GM23338 (cell line): ENCODE results near the gene FBXO45. TPM values are rescaled to one million over a fixed set of nuclear protein-coding genes. Genes with fewer than 3 reads are reported as not detected.

Experiments
- ATAC-seq: fragments of 200-7000 bp; cut with Tn5 transposase; 3 replicates; pipeline ENCODE4 v1.9.1; 2020
- DNase-seq: peaks from one replicate; pipeline ENCODE4 v3.0.0-alpha.2; 2015; ENCODE audit warnings: low spot score
- H2AFZ ChIP-seq: fragments of 200-600 bp; sonication (generic); 2 replicates; pipeline ENCODE4 v1.8.0; 2016; ENCODE audit warnings: antibody characterized with exemption, mild to moderate bottlenecking, moderate library complexity
- H3F3A ChIP-seq: fragments of 200-600 bp; sonication (generic); replicated peaks from 2 replicates; pipeline ENCODE4 v1.8.0; 2017; ENCODE audit warnings: antibody characterized with exemption, mixed run types, low read depth
- H3K27ac ChIP-seq: fragments of 200-600 bp; sonication (generic); 2 replicates; pipeline ENCODE4 v1.6.1; 2016; ENCODE audit warnings: low read depth
- H3K27me3 ChIP-seq: fragments of 200-600 bp; sonication (generic); 2 replicates; pipeline ENCODE4 v1.8.0; 2016; ENCODE audit warnings: mild to moderate bottlenecking, mixed run types, moderate library complexity; ENCODE audit not compliant: insufficient read depth
- H3K36me3 ChIP-seq: fragments of 200-600 bp; sonication (generic); 2 replicates; pipeline ENCODE4 v1.8.0; 2016; ENCODE audit warnings: mild to moderate bottlenecking; ENCODE audit not compliant: insufficient read depth
- H3K4me1 ChIP-seq: fragments of 200-600 bp; sonication (generic); 2 replicates; pipeline ENCODE4 v1.8.0; 2016; ENCODE audit warnings: mild to moderate bottlenecking, moderate library complexity; ENCODE audit not compliant: insufficient read depth
- H3K4me2 ChIP-seq: fragments of 200-600 bp; sonication (generic); 2 replicates; pipeline ENCODE4 v1.7.1; 2017; ENCODE audit warnings: mixed run types
- H3K4me3 ChIP-seq: fragments of 200-600 bp; sonication (generic); 2 replicates; pipeline ENCODE4 v1.6.1; 2016; ENCODE audit warnings: mixed run types
- H3K79me2 ChIP-seq: fragments of 200-600 bp; sonication (generic); replicated peaks from 2 replicates; pipeline ENCODE4 v1.8.0; 2017; ENCODE audit warnings: mild to moderate bottlenecking; ENCODE audit not compliant: insufficient read depth
- H3K9me2 ChIP-seq: fragments of 200-600 bp; sonication (generic); 2 replicates; pipeline ENCODE4 v1.8.0; 2017; ENCODE audit not compliant: insufficient read depth
- H4K20me1 ChIP-seq: fragments of 200-600 bp; sonication (generic); replicated peaks from 2 replicates; pipeline ENCODE4 v1.8.0; 2017; ENCODE audit warnings: mild to moderate bottlenecking; ENCODE audit not compliant: insufficient read depth
- H3K27ac Mint-ChIP-seq: 2 replicates; pipeline ENCODE4 v1.8.0; 2020; ENCODE audit warnings: inconsistent platforms, mild to moderate bottlenecking, moderate library complexity, mixed read lengths
- H3K27me3 Mint-ChIP-seq: 3 replicates; pipeline ENCODE4 v1.8.0; 2022; ENCODE audit warnings: low read depth, mild to moderate bottlenecking, moderate library complexity, mixed read lengths, inconsistent platforms; ENCODE audit not compliant: insufficient read depth, poor library complexity
- H3K36me3 Mint-ChIP-seq: 3 replicates; pipeline ENCODE4 v1.8.0; 2021; ENCODE audit warnings: low read depth, mild to moderate bottlenecking, inconsistent platforms, moderate library complexity, mixed read lengths
- H3K4me1 Mint-ChIP-seq: 3 replicates; pipeline ENCODE4 v1.8.0; 2020; ENCODE audit warnings: mild to moderate bottlenecking, inconsistent platforms, mixed read lengths
- H3K4me3 Mint-ChIP-seq: 3 replicates; pipeline ENCODE4 v1.8.0; 2021; ENCODE audit warnings: moderate library complexity, mild to moderate bottlenecking, inconsistent platforms, mixed read lengths
- H3K9me3 Mint-ChIP-seq: 3 replicates; pipeline ENCODE4 v1.8.0; 2020; ENCODE audit warnings: moderate library complexity, mild to moderate bottlenecking, inconsistent platforms, mixed read lengths
- EZH2phosphoT487 ChIP-seq: fragments of 200-600 bp; sonication (generic); IDR thresholded peaks from one replicate; pipeline ENCODE4 v1.8.1; 2018; ENCODE audit warnings: antibody characterized with exemption; ENCODE audit not compliant: unreplicated experiment
- JUNB ChIP-seq: IDR thresholded peaks from one replicate; pipeline ENCODE4 v1.6.1; 2016; ENCODE audit warnings: antibody characterized with exemption; ENCODE audit not compliant: unreplicated experiment
- POLR2AphosphoS5 ChIP-seq: IDR thresholded peaks from 2 replicates; pipeline ENCODE4 v1.6.1; 2016; ENCODE audit warnings: antibody characterized with exemption, low read depth
- ZNF114 ChIP-seq: fragments of 250-450 bp; sonication (Bioruptor Pico); IDR thresholded peaks from 2 replicates; pipeline ENCODE4 v1.5.0; 2020; ENCODE audit warnings: mild to moderate bottlenecking, moderate library complexity
- ZNF462 ChIP-seq: fragments of 250-450 bp; sonication (Bioruptor Pico); IDR thresholded peaks from 2 replicates; pipeline ENCODE4 v1.5.0; 2020; ENCODE audit warnings: mild to moderate bottlenecking, moderate library complexity
- polyA plus RNA-seq: library from polyadenylated mRNA; unstranded; fragments of >200 nt; fragmentation: Nextera tagmentation; extraction: Ambion mirVana; gene quantifications from 2 replicates; pipeline ENCODE4 v1.2.1, GENCODE V29; 2016
- total RNA-seq: library from RNA; depleted of rRNA; stranded (reverse); fragments of >200 nt; shearing (Covaris generic); gene quantifications from 2 replicates; pipeline ENCODE4 v1.2.3, GENCODE V29; 2014
- TF ChIP-seq, protein P1 (sequence below): IDR thresholded peaks from 2 replicates; pipeline ENCODE4 v1.6.1; 2016; ENCODE audit warnings: antibody characterized with exemption

Gene FBXO45
- total and polyA plus RNA-seq, 2 experiments from 2014 or later, result 10.3 to 23.7 TPM

DNA sequence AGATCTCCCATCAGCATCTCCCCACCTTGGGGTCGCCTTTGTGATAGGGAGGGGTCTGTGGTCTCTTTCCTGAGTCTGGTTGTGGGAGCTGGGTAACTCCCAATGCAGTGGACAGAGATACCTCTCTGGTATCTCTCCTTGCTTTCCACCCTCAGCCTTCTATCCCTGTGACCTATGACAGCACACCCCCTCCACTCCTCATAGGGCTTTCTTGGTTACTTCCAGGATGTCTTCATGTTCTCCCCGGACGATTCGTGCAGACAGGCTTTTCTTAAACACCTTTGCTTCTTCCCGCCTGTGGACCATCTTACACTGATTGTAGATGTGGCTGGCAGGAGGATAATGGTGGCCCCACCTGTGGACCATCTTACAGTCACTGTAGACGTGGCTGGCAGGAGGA, 56.9 kb downstream of the FBXO45 start (continued):
- TF ChIP-seq, protein P1, sequence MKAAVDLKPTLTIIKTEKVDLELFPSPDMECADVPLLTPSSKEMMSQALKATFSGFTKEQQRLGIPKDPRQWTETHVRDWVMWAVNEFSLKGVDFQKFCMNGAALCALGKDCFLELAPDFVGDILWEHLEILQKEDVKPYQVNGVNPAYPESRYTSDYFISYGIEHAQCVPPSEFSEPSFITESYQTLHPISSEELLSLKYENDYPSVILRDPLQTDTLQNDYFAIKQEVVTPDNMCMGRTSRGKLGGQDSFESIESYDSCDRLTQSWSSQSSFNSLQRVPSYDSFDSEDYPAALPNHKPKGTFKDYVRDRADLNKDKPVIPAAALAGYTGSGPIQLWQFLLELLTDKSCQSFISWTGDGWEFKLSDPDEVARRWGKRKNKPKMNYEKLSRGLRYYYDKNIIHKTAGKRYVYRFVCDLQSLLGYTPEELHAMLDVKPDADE, result no peak
- no peak for TF ChIP-seq EZH2phosphoT487
- TF ChIP-seq POLR2AphosphoS5, result no peak
- TF ChIP-seq ZNF462 (CRISPR knock-in tag), result no peak
- no peak for TF ChIP-seq JUNB
- no peak for TF ChIP-seq ZNF114 (CRISPR knock-in tag)

DNA sequence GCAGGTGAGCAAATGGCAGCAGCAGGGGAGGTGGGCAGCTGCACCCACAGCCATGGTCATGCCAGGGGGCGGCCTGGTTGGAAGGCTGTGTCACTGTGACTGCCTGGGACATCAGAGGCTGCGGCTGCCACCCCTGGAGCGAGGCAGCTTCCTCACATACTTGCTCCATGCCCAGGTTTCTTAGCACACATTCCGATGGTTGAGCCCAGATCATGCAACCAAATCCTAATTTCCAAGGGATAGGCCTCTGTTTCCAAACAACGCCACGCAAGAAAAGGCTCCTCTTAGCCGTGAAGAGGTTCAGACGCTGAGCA, 59.4 kb downstream of the FBXO45 start:
- Histone ChIP-seq H3K27me3 (no peaks in the 10 kb centered on the region), H3K9me2 (no peaks in the 10 kb centered on the region), H3K27ac (0 out of 2 replicates have a peak overlapping the region, but pooled peaks have one; percentile 2), H3K4me2 (no peak overlapping the region), H3K4me3 (no peak overlapping the region), H3K4me1 (peaks cover 10% of the 10 kb centered on the region), H2AFZ (no peak overlapping the region), H3K79me2 (no peaks in the 10 kb centered on the region), H3K36me3 (no peaks in the 10 kb centered on the region), H3F3A (peaks cover 12% of the 10 kb centered on the region), H4K20me1 (no peaks in the 10 kb centered on the region)
- ATAC-seq (no peak), DNase-seq (no peak)
- Mint-ChIP-seq H3K4me3 (no peak overlapping the region), H3K27me3 (peaks cover 5% of the 10 kb centered on the region), H3K27ac (peak overlapping the region; percentile 79), H3K36me3 (no peaks in the 10 kb centered on the region), H3K4me1 (peaks cover 22% of the 10 kb centered on the region), H3K9me3 (no peaks in the 10 kb centered on the region)
- TF ChIP-seq, protein P1, result no peak
